ENCODE data around the gene RERE.

RERE gene

GRCh38 chr1:8314346-8315280 lies 502.8 kb downstream of the RERE start:
- FAIRE-seq: peak; percentile 59

- no peak for FAIRE-seq
These were observed 504.2 kb downstream of the RERE start for GRCh38 chr1:8313231-8313630.

GRCh38 chr1:8312235-8313218 lies 504.9 kb downstream of the RERE start:
- FAIRE-seq: no peak

DNA sequence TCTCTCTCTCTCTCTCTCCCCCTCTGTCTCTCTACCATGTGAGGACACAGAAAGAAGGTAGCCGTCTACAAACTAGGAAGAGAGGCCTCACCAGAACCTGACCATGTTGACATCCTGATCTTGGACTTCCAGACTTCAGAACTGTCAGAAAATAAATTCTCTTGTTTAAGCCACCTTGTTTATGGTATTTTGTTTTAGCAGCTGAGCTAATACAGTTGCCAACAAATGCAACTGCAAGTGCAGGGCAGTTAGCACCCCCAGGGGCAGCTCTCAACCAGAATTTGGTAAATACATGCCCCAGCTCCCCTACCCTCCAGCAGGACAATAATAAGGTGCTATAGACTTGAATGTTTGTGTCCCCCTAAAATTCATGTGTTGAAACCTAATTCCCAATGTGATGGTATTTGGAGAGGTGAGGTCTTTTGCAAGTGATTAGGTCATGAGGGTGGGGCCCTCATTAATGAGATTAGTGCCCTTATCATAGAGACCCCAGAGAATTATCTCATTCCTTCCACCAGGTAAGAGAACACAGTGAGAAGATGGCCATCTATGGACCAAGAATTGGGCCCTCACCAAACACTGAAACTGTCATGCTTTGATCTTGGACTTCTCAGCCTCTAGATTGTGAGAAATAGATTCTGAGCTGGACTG lies 506.2 kb downstream of the RERE start:
- FAIRE-seq: no peak

GRCh38 chr1:8307628-8308027 lies 509.8 kb downstream of the RERE start:
- FAIRE-seq: no peak

DNA sequence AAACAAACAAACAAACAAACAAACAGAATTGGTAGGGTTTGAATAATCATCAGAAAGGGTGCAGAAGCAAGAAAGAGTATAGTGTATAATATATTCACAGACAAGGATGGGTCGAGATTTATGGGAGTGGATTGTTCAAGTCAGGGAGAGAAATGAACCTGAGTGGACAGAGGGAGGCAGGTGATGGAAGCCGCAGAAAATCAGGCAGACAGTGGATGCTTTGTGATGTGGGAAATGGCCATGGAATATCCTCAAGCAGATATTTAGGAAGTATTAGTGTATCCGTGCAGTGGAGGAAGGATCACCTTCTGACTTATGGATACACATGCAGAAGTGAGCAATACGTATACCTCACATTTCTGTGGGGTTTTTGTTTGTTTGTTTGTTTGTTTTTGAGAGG lies 513.6 kb downstream of the RERE start:
- FAIRE-seq: no peak

GRCh38 chr1:8303141-8303540 lies 514.3 kb downstream of the RERE start:
- FAIRE-seq: no peak
